K562 (cell line): ENCODE results near the gene UFC1. TPM values are rescaled to one million over a fixed set of nuclear protein-coding genes. Genes with fewer than 3 reads are reported as not detected.

Experiments
- BCL6 ChIP-seq: fragments of 250-450 bp; sonication (Bioruptor Pico); IDR thresholded peaks from 2 replicates; pipeline ENCODE4 v1.4.0; 2020
- BRCA1 ChIP-seq, 2 experiments: fragments of 450-650 bp in 1 of 2; sonication (generic) in 1 of 2; formaldehyde crosslinking in 1 of 2; IDR thresholded peaks; 2 replicates each; pipeline versions ENCODE4 v1.5.0 to v1.6.1; 2017 to 2020; ENCODE audit warnings: mild to moderate bottlenecking in 1 of 2, missing genetic modification reagents in 1 of 2
- CAMTA2 ChIP-seq: fragments of 250-450 bp; sonication (Bioruptor Pico); conservative IDR thresholded peaks from 2 replicates; pipeline ENCODE4 v1.5.1; 2022
- HLTF ChIP-seq: fragments of 450-650 bp; IDR thresholded peaks from 2 replicates; pipeline ENCODE4 v1.6.1; 2016
- HNRNPL ChIP-seq: fragments of 200-400 bp; formaldehyde crosslinking; IDR thresholded peaks from 2 replicates; pipeline ENCODE4 v1.6.1; 2017; ENCODE audit warnings: low read depth, mild to moderate bottlenecking, low read length
- JUNB ChIP-seq: fragments of 450-650 bp; formaldehyde crosslinking; conservative IDR thresholded peaks from 2 replicates; pipeline ENCODE4 v1.4.0; 2020; ENCODE audit warnings: mild to moderate bottlenecking
- KAT8 ChIP-seq: fragments of 450-650 bp; IDR thresholded peaks from 2 replicates; pipeline ENCODE4 v1.6.1; 2016; ENCODE audit warnings: low read depth, mild to moderate bottlenecking
- MXI1 ChIP-seq: IDR thresholded peaks from 2 replicates; pipeline ENCODE4 v1.6.1; 2011; ENCODE audit warnings: low read depth, mild to moderate bottlenecking, improper control_type of control experiment, low read length
- POLR3A ChIP-seq: IDR thresholded peaks from 2 replicates; pipeline ENCODE4 v1.6.1; 2011; ENCODE audit warnings: borderline replicate concordance, mild to moderate bottlenecking, moderate library complexity; ENCODE audit not compliant: insufficient read length, insufficient read depth; ENCODE audit errors: extremely low read depth
- STAT5B ChIP-seq: fragments of 250-450 bp; sonication (Bioruptor Pico); IDR thresholded peaks from 2 replicates; pipeline ENCODE4 v1.8.0; 2021; ENCODE audit warnings: mild to moderate bottlenecking, inconsistent platforms
- ZNF184 ChIP-seq: sonication (generic); formaldehyde crosslinking; IDR thresholded peaks from 2 replicates; pipeline ENCODE4 v1.5.0; 2020; ENCODE audit warnings: missing genetic modification reagents
- polyA plus RNA-seq, 8 experiments: library from polyadenylated mRNA; depleted of rRNA in 4 of 8; stranded (reverse) in 5 of 8; unstranded in 3 of 8; fragments of >200 nt; fragmentation: Nextera tagmentation in 2 of 8; fragmentation: Illumina TruSeq in 1 of 8; extraction: Ambion mirVana in 2 of 8; extraction: Trizol in 1 of 8; gene quantifications; 2 replicates each; pipeline versions ENCODE4 v1.2.1 to v1.2.3, GENCODE V29; 2011 to 2014; ENCODE audit warnings: inconsistent platforms in 1 of 8, missing spikeins in 1 of 8
- total RNA-seq, 7 experiments: library from RNA; depleted of rRNA in 6 of 7; stranded (reverse); fragments of >200 nt in 6 of 7; fragmentation: Illumina TruSeq in 2 of 7; extraction: Trizol in 2 of 7; gene quantifications; 2 replicates each; pipeline versions ENCODE4 v1.2.1 to v1.2.3, GENCODE V29; 2011 to 2021; ENCODE audit warnings: low replicate concordance in 1 of 7
- TF ChIP-seq, protein P1 (sequence below): fragments of 450-650 bp; IDR thresholded peaks from 2 replicates; pipeline ENCODE4 v1.6.1; 2017; ENCODE audit warnings: antibody characterized with exemption
- TF ChIP-seq, protein P2 (sequence below): sonication (generic); formaldehyde crosslinking; IDR thresholded peaks from 2 replicates; pipeline ENCODE4 v1.8.0; 2022; ENCODE audit warnings: mild to moderate bottlenecking, missing genetic modification reagents
- TF ChIP-seq, protein P3 (sequence below): conservative IDR thresholded peaks from 2 replicates; pipeline ENCODE4 v1.6.1; 2011; ENCODE audit warnings: low read depth, mild to moderate bottlenecking, low read length; ENCODE audit not compliant: control insufficient read depth
- TF ChIP-seq, protein P4 (sequence below): fragments of 450-650 bp; formaldehyde crosslinking; IDR thresholded peaks from 2 replicates; pipeline ENCODE4 v1.4.0; 2020; ENCODE audit warnings: mild to moderate bottlenecking
- TF ChIP-seq, protein P5 (sequence below): IDR thresholded peaks from 2 replicates; pipeline ENCODE4 v1.6.1; 2011; ENCODE audit warnings: borderline replicate concordance, low read depth, mild to moderate bottlenecking, moderate library complexity, low read length; ENCODE audit not compliant: insufficient read depth, poor library complexity, severe bottlenecking

UFC1 gene
- total and polyA plus RNA-seq, 9 of the 15 experiments (the other 6 are each of a cell fraction or from before 2014, with no cell fraction given), result 92.8 to 220 (median 161) TPM

DNA sequence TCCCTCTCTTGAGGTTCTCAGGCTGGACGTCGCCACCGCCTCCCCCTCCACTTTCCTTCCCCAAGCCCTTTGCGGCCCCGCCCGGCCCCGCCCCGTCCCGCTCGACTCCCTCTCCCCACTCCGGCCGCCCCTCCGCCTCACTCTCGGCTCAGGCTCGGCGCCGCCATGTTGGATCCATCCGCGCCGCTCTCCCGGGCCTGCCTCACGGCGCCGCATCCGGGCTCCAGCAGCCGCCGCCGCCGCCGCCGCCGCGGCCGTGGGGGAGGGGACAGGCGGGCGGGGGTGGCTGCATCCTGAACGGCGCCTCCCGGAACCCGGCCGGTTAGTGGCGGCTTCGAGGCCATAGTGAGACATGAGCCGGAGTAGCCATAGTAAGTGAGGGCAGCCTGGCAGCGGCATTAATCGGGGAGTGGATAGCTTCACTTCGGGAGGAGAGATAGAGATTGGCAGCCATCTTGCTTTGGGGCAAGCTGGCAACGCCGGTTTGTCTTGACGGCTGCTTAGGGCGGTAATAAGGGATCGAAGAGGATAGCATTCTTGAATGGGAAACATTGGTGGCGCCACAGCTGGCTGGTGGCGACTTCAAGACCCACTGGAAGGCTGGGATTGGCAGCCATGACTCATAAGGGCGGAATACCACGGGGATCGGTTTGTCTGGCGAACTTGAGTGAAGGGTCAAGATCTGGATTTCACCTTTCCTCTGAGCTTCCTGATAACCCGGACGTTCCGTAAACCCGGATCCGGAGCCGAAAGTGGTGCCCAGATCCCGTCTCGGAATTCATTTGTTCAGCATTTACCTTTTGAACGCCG, 21.2 kb upstream of the UFC1 start, which contains the start of gene DEDD (continued):
- TF ChIP-seq, protein P1, sequence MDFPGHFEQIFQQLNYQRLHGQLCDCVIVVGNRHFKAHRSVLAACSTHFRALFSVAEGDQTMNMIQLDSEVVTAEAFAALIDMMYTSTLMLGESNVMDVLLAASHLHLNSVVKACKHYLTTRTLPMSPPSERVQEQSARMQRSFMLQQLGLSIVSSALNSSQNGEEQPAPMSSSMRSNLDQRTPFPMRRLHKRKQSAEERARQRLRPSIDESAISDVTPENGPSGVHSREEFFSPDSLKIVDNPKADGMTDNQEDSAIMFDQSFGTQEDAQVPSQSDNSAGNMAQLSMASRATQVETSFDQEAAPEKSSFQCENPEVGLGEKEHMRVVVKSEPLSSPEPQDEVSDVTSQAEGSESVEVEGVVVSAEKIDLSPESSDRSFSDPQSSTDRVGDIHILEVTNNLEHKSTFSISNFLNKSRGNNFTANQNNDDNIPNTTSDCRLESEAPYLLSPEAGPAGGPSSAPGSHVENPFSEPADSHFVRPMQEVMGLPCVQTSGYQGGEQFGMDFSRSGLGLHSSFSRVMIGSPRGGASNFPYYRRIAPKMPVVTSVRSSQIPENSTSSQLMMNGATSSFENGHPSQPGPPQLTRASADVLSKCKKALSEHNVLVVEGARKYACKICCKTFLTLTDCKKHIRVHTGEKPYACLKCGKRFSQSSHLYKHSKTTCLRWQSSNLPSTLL, result no peak
- TF ChIP-seq HLTF (no peak), ZNF184 (CRISPR knock-in tag) (no peak), BCL6 (CRISPR knock-in tag) (no peak; the same call in 1 of the 2 replicates), POLR3A (no peak), HNRNPL (no peak), STAT5B (no peak), KAT8 (no peak; the same call in 1 of the 2 replicates), CAMTA2 (CRISPR knock-in tag) (no peak), MXI1 (no peak), BRCA1 (IDR thresholded peaks at IDR 0.05) (no peak), BRCA1 (CRISPR knock-in tag; IDR thresholded peaks at IDR 0.05) (no peak), JUNB (CRISPR knock-in tag) (no peak)
- TF ChIP-seq, protein P2, sequence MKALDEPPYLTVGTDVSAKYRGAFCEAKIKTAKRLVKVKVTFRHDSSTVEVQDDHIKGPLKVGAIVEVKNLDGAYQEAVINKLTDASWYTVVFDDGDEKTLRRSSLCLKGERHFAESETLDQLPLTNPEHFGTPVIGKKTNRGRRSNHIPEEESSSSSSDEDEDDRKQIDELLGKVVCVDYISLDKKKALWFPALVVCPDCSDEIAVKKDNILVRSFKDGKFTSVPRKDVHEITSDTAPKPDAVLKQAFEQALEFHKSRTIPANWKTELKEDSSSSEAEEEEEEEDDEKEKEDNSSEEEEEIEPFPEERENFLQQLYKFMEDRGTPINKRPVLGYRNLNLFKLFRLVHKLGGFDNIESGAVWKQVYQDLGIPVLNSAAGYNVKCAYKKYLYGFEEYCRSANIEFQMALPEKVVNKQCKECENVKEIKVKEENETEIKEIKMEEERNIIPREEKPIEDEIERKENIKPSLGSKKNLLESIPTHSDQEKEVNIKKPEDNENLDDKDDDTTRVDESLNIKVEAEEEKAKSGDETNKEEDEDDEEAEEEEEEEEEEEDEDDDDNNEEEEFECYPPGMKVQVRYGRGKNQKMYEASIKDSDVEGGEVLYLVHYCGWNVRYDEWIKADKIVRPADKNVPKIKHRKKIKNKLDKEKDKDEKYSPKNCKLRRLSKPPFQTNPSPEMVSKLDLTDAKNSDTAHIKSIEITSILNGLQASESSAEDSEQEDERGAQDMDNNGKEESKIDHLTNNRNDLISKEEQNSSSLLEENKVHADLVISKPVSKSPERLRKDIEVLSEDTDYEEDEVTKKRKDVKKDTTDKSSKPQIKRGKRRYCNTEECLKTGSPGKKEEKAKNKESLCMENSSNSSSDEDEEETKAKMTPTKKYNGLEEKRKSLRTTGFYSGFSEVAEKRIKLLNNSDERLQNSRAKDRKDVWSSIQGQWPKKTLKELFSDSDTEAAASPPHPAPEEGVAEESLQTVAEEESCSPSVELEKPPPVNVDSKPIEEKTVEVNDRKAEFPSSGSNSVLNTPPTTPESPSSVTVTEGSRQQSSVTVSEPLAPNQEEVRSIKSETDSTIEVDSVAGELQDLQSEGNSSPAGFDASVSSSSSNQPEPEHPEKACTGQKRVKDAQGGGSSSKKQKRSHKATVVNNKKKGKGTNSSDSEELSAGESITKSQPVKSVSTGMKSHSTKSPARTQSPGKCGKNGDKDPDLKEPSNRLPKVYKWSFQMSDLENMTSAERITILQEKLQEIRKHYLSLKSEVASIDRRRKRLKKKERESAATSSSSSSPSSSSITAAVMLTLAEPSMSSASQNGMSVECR (CRISPR knock-in tag), result no peak; the same call in none of the 2 replicates
- TF ChIP-seq, protein P3, sequence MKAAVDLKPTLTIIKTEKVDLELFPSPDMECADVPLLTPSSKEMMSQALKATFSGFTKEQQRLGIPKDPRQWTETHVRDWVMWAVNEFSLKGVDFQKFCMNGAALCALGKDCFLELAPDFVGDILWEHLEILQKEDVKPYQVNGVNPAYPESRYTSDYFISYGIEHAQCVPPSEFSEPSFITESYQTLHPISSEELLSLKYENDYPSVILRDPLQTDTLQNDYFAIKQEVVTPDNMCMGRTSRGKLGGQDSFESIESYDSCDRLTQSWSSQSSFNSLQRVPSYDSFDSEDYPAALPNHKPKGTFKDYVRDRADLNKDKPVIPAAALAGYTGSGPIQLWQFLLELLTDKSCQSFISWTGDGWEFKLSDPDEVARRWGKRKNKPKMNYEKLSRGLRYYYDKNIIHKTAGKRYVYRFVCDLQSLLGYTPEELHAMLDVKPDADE, result peak; percentile 53
- TF ChIP-seq, protein P4, sequence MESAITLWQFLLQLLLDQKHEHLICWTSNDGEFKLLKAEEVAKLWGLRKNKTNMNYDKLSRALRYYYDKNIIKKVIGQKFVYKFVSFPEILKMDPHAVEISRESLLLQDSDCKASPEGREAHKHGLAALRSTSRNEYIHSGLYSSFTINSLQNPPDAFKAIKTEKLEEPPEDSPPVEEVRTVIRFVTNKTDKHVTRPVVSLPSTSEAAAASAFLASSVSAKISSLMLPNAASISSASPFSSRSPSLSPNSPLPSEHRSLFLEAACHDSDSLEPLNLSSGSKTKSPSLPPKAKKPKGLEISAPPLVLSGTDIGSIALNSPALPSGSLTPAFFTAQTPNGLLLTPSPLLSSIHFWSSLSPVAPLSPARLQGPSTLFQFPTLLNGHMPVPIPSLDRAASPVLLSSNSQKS (CRISPR knock-in tag), result no peak
- TF ChIP-seq, protein P5, sequence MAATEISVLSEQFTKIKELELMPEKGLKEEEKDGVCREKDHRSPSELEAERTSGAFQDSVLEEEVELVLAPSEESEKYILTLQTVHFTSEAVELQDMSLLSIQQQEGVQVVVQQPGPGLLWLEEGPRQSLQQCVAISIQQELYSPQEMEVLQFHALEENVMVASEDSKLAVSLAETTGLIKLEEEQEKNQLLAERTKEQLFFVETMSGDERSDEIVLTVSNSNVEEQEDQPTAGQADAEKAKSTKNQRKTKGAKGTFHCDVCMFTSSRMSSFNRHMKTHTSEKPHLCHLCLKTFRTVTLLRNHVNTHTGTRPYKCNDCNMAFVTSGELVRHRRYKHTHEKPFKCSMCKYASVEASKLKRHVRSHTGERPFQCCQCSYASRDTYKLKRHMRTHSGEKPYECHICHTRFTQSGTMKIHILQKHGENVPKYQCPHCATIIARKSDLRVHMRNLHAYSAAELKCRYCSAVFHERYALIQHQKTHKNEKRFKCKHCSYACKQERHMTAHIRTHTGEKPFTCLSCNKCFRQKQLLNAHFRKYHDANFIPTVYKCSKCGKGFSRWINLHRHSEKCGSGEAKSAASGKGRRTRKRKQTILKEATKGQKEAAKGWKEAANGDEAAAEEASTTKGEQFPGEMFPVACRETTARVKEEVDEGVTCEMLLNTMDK, result peak; percentile 75
